KMS-11 (cell line): ENCODE data around the gene MBD6.
"Not testable (repeated sequence)": the region's sequence is repeated elsewhere in the genome, so short reads cannot be mapped to it uniquely, and the experiment has no call there.

Source experiments
- H2AFZ ChIP-seq: fragments of 200-600 bp; sonication (generic); 2 replicates; pipeline ENCODE4 v1.6.1; 2016; ENCODE audit warnings: antibody characterized with exemption, mixed run types, low read depth
- H3K27ac ChIP-seq: fragments of 200-600 bp; sonication (generic); 2 replicates; pipeline ENCODE4 v1.6.1; 2016; ENCODE audit warnings: mild to moderate bottlenecking, mixed run types
- H3K27me3 ChIP-seq: fragments of 200-600 bp; sonication (generic); 2 replicates; pipeline ENCODE4 v1.6.1; 2017; ENCODE audit warnings: mild to moderate bottlenecking, low read depth, mixed run types, moderate library complexity; ENCODE audit not compliant: insufficient read depth
- H3K36me3 ChIP-seq: fragments of 200-600 bp; sonication (generic); 2 replicates; pipeline ENCODE4 v1.6.1; 2017; ENCODE audit warnings: mild to moderate bottlenecking, mixed run types; ENCODE audit not compliant: insufficient read depth
- H3K4me1 ChIP-seq: fragments of 200-600 bp; sonication (generic); 2 replicates; pipeline ENCODE4 v1.6.1; 2016; ENCODE audit warnings: mild to moderate bottlenecking, low read depth, mixed run types; ENCODE audit not compliant: poor library complexity, severe bottlenecking
- H3K4me2 ChIP-seq: fragments of 200-600 bp; sonication (generic); 2 replicates; pipeline ENCODE4 v1.7.0; 2016; ENCODE audit warnings: mild to moderate bottlenecking, mixed run types
- H3K4me3 ChIP-seq: fragments of 200-600 bp; sonication (generic); IDR thresholded peaks from 2 replicates; pipeline ENCODE4 v1.6.1; 2017; ENCODE audit warnings: low read depth, low read length, mixed read lengths; ENCODE audit not compliant: insufficient read depth
- H3K79me2 ChIP-seq: fragments of 200-600 bp; sonication (generic); 2 replicates; pipeline ENCODE4 v1.6.1; 2016; ENCODE audit warnings: low read depth, mixed run types; ENCODE audit not compliant: insufficient read depth
- H3K9ac ChIP-seq: fragments of 200-600 bp; sonication (generic); 2 replicates; pipeline ENCODE4 v1.6.1; 2016; ENCODE audit warnings: mild to moderate bottlenecking, mixed run types
- H4K20me1 ChIP-seq: fragments of 200-600 bp; sonication (generic); 2 replicates; pipeline ENCODE4 v1.6.1; 2016; ENCODE audit warnings: mild to moderate bottlenecking, mixed run types; ENCODE audit not compliant: insufficient read depth
- TF ChIP-seq, protein P1 (sequence below): fragments of 200-600 bp; sonication (generic); conservative IDR thresholded peaks from 2 replicates; pipeline ENCODE4 v1.6.1; 2017; ENCODE audit warnings: low read depth, mild to moderate bottlenecking, antibody characterized with exemption, low read length, moderate library complexity, mixed read lengths

MBD6 gene

DNA sequence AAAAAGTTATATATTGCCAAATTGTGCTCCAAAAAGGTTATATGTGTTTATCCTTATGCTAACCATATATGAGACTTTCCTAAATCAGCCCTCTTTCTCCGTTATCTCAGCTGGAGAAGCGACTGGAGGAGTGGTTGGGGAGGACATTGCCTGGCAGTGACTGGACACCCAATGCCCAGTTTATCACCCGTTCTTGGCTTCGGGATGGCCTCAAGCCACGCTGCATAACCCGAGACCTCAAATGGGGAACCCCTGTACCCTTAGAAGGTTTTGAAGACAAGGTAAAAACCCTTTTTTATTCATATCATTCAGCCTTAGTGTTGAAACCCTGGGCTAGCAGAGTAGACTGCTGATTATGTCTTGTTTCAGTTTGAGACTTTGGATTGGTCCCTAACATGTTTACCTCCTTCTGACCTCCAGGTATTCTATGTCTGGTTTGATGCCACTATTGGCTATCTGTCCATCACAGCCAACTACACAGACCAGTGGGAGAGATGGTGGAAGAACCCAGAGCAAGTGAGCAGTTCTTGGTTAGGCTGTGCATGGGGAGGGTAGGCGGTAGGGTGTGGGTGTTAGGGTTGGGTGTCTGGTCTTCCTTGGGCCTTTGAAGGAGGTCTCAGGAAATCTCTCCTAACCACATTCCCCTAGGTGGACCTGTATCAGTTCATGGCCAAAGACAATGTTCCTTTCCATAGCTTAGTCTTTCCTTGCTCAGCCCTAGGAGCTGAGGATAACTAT, 10.9 kb upstream of the MBD6 start:
- H3K27ac ChIP-seq = no peak overlapping the region
- H2AFZ ChIP-seq = no peak overlapping the region
- no peaks in the 10 kb centered on the region for H4K20me1 ChIP-seq
- no peak overlapping the region for H3K4me2 ChIP-seq
- no peaks in the 10 kb centered on the region for H3K27me3 ChIP-seq
- no peak overlapping the region for H3K4me3 ChIP-seq
- peaks cover under 1% of the 10 kb centered on the region for H3K4me1 ChIP-seq
- TF ChIP-seq, protein P1, sequence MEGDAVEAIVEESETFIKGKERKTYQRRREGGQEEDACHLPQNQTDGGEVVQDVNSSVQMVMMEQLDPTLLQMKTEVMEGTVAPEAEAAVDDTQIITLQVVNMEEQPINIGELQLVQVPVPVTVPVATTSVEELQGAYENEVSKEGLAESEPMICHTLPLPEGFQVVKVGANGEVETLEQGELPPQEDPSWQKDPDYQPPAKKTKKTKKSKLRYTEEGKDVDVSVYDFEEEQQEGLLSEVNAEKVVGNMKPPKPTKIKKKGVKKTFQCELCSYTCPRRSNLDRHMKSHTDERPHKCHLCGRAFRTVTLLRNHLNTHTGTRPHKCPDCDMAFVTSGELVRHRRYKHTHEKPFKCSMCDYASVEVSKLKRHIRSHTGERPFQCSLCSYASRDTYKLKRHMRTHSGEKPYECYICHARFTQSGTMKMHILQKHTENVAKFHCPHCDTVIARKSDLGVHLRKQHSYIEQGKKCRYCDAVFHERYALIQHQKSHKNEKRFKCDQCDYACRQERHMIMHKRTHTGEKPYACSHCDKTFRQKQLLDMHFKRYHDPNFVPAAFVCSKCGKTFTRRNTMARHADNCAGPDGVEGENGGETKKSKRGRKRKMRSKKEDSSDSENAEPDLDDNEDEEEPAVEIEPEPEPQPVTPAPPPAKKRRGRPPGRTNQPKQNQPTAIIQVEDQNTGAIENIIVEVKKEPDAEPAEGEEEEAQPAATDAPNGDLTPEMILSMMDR = no peak
- no peak overlapping the region for H3K9ac ChIP-seq
- peaks cover 40% of the 10 kb centered on the region; the same call in 1 of the 2 replicates for H3K36me3 ChIP-seq
- no peaks in the 10 kb centered on the region for H3K79me2 ChIP-seq

DNA sequence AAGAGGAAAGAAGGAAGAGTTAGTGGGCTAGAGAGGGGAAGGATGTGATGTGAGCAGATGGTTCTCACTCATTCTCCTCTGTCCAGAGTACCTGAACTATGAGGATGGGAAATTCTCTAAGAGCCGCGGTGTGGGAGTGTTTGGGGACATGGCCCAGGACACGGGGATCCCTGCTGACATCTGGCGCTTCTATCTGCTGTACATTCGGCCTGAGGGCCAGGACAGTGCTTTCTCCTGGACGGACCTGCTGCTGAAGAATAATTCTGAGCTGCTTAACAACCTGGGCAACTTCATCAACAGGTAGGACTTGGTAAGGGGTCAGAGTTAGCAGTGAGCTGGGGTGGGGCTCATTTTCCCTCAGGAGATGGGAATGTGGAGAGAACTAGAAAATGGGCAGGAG, 10.0 kb upstream of the MBD6 start:
- Histone ChIP-seq H3K4me1 (peaks cover 10% of the 10 kb centered on the region), H3K4me2 (no peak overlapping the region), H3K36me3 (peaks cover 44% of the 10 kb centered on the region; the same call in 1 of the 2 replicates), H2AFZ (no peak overlapping the region), H3K79me2 (peaks cover 6% of the 10 kb centered on the region), H3K27me3 (no peaks in the 10 kb centered on the region), H3K27ac (no peak overlapping the region), H3K9ac (no peak overlapping the region), H4K20me1 (no peaks in the 10 kb centered on the region), H3K4me3 (no peak overlapping the region)
- TF ChIP-seq, protein P1 = no peak

DNA sequence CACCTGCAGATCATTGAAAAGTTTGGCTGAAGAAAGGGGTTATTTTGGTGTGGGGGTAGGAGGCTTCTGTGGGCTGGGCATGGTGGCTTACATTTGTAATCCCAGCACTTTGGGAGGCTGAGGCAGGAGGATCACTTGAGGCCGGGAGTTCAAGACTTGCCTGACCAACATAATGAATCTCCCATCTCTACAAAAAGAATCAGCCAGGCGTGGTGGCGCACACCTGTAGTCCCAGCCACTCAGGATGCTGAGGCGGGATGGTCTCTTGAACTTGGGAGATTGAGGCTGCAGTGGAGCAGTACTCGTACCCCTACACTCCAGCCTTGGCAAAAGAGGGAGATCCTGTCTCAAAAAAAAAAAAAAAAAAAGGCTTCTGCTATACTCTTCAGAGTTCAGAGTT, 9.4 kb upstream of the MBD6 start:
- TF ChIP-seq, protein P1 = no peak
- peaks cover 12% of the 10 kb centered on the region for H3K79me2 ChIP-seq
- peaks cover 44% of the 10 kb centered on the region; the same call in 1 of the 2 replicates for H3K36me3 ChIP-seq
- H4K20me1 ChIP-seq = no peaks in the 10 kb centered on the region
- peaks cover 16% of the 10 kb centered on the region for H3K4me1 ChIP-seq
- no peak overlapping the region for H3K27ac ChIP-seq
- H3K27me3 ChIP-seq = no peaks in the 10 kb centered on the region
- H3K4me3 ChIP-seq = no peak overlapping the region
- H2AFZ ChIP-seq = no peak overlapping the region
- H3K9ac ChIP-seq = no peak overlapping the region
- H3K4me2 ChIP-seq = no peak overlapping the region

DNA sequence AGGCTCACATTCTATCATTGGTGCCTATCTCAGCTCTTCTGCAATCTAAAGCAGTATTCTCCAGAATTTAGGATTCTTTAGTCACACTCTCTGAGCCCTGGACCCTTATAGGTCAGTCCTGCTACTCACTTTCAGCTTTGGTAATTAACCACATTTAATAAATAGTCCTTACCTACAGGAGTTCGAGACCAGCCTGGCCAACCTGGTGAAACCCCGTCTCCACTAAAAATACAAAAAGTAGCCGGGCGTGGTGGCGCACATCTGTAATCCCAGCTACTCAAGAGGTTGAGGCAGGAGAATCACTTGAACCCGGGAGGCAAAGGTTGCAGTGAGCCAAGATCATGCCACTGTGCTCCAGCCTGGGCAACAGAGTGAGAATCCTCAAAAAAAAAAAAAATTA, 8.9 kb upstream of the MBD6 start:
- H3K4me3 ChIP-seq, H3K27me3 ChIP-seq, H3K9ac ChIP-seq, H3K4me2 ChIP-seq, H2AFZ ChIP-seq, H3K27ac ChIP-seq, H4K20me1 ChIP-seq: not testable (repeated sequence)
- Histone ChIP-seq H3K4me1 (peaks cover 20% of the 10 kb centered on the region), H3K79me2 (peaks cover 16% of the 10 kb centered on the region), H3K36me3 (peaks cover 44% of the 10 kb centered on the region; the same call in 1 of the 2 replicates)

DNA sequence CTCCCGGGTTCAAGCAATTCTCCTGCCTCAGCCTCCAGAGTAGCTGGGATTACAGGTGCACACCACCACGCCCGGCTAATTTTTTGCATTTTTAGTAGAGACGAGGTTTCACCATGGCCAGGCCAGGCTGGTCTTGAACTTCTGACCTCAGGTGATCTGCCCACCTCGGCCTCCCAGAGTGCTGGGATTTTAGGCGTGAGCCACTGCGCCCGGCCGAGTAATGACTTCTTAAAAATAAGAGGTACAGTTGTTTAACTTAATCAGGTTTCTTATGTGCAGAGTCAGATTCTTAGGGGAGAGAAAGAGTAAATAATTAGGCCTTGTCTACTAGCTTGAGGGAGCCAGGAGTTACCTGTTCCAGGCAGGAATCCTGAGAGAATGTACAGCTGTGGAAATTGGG, 8.4 kb upstream of the MBD6 start:
- peaks cover 44% of the 10 kb centered on the region; the same call in 1 of the 2 replicates for H3K36me3 ChIP-seq
- H3K79me2 ChIP-seq = peaks cover 22% of the 10 kb centered on the region
- H2AFZ ChIP-seq, H3K27ac ChIP-seq, H3K4me2 ChIP-seq, H3K4me3 ChIP-seq, H3K9ac ChIP-seq, H4K20me1 ChIP-seq, H3K27me3 ChIP-seq: not testable (repeated sequence)
- peaks cover 25% of the 10 kb centered on the region for H3K4me1 ChIP-seq
